ENCODE measurements around the gene MRTFA.

MRTFA gene

DNA sequence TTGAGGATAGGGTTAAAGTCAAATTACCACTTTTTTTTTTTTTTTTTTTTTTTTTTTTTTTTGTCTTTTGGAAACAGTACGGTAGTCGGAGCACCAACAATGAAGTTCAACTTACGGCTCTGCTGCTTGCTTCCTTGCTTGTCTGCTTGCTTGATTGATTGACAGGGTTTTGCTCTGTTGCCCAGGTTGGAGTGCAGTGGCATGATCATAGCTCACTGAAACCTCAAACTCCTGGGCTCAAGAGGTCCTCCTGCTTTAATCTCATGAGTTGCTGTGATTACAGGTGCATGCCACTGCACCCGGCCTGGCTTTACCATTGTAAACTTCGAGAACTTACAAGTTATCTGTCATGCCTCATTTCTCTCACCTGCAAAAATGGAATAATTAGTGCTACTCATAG, 260.4 kb downstream of the MRTFA start:
- DNase-seq, result no peak

GRCh38 chr22:40374567-40374966, 262.0 kb downstream of the MRTFA start:
- no peak for DNase-seq

GRCh38 chr22:40368836-40369235, 267.7 kb downstream of the MRTFA start:
- DNase-seq, result no peak

DNA sequence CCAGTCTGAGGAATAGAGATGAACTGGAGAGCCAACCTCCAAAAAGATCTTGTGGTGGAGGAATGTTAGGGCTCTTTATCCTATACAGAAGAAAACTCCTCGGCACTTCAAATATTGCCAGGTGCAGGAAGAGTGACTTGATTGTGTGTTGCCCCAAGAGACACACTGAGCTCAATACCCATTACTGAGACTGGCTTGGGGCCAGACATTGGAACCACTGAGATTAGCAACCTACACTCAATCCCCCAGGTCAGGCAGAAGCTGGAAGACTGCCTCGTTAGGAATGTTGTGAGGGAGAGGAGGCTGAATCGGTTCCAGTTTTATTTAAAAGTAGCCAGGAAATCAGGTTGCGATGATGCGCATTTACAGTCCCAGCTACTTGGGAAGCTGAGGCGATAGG, 268.5 kb downstream of the MRTFA start:
- no peak for DNase-seq

DNA sequence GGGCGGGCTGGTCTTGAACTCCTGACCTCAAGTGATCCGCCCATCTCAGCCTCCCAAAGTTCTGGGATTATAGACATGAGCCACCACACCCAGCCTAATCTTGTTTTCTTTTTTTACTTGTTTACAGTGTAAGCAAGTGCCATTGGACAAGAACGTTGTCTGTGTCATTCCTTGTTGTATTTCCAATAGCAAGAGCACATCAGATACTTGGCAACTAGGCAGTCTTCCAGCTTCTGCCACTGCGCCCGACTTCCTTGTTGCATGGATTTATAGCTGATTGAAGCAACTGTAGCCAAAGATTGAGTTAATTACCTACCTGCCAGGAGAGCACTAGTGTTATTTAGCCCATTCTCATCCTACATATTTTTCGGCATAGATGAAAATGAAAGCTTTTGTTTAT, 269.2 kb downstream of the MRTFA start:
- no peak for DNase-seq

- DNase-seq, result no peak
These were observed 270.5 kb downstream of the MRTFA start for GRCh38 chr22:40366068-40366467.

GRCh38 chr22:40364431-40364830, 272.1 kb downstream of the MRTFA start:
- DNase-seq, result no peak

DNA sequence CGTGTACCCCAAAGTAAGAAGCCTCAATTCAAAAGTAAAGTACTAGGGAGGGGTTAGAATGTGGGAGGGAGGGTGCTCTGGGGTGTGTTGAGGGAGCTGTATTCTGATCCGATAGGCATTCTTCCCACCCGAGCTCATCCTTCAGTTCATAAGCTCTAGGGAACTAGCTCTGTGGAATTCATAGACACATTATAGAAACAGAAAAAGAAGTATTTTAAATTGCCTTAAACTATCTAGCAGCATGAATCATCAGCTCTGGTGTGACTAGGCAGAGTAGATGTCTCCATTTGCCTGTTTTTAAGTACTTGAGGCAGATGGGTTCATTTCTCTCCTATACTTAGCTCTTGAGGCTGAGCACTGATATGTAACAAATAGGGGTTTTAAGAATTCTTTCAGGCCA, 273.5 kb downstream of the MRTFA start:
- DNase-seq, result no peak

GRCh38 chr22:40361100-40361499, 275.4 kb downstream of the MRTFA start:
- DNase-seq, result no peak
